ENCODE results near the gene LSG1.

Gene LSG1

DNA sequence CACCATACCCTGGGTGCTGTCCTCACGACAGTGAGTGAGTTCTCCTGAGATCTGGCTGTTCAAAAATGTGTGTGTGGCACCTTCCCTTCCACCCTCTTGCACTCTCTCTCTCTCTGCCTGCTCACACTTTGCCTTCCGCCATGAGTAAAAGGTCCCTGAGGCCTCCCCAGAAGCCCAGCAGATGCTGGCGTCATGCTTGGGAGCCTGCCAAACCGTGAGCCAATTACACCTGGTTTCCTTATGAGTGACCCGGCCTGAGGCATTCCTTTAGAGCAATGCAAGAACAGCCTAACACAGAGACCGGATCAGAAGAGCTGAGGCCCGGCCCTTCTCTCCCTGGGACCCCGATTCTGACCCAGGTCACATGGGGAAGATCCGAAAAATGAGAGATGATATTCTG is 54.2 kb downstream of the LSG1 start:
- H3K36me3 ChIP-seq = peaks cover 0 to 2% (median 0%) of the 10 kb centered on the region in 3 donors
- DNase-seq = no peak
- H3K27me3 ChIP-seq = no peaks in the 10 kb centered on the region
- H3K9me3 ChIP-seq = no peaks in the 10 kb centered on the region
- no peak overlapping the region for H3K27ac ChIP-seq
- no peaks in the 10 kb centered on the region for H3K4me1 ChIP-seq
- intact Hi-C loops (cut with DNase I; ENCODE audit: low total_unique reads) = no loop called here
- TF ChIP-seq, protein P1, sequence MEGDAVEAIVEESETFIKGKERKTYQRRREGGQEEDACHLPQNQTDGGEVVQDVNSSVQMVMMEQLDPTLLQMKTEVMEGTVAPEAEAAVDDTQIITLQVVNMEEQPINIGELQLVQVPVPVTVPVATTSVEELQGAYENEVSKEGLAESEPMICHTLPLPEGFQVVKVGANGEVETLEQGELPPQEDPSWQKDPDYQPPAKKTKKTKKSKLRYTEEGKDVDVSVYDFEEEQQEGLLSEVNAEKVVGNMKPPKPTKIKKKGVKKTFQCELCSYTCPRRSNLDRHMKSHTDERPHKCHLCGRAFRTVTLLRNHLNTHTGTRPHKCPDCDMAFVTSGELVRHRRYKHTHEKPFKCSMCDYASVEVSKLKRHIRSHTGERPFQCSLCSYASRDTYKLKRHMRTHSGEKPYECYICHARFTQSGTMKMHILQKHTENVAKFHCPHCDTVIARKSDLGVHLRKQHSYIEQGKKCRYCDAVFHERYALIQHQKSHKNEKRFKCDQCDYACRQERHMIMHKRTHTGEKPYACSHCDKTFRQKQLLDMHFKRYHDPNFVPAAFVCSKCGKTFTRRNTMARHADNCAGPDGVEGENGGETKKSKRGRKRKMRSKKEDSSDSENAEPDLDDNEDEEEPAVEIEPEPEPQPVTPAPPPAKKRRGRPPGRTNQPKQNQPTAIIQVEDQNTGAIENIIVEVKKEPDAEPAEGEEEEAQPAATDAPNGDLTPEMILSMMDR (IDR thresholded peaks at IDR 0.05) = no peak
- no peak overlapping the region for H3K4me3 ChIP-seq

DNA sequence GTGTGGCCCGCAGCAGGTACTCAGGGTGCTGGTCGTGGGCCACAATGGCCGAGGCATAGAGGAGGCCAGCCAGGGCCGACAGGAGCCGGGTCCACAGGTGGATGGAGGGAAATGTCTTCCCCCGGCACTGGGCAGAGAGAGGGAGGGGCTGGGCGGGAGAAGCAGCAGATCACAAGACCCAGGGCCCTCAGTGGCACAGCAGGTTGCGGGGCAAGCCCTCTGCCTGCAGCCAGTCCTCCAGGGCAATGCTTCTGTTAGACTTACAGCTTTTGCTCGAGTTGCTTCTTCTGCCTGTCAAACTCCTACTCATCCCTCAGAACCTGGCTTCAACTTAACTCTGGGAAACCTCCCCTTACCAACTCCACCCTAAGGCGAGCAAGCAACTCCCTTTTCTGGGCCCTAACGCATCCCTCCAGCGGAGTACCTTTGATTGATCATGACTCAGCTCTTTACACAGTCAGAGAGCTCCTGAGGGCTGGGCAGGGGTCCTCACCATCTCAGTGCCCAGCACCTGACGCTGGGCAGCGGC is 54.8 kb downstream of the LSG1 start:
- no peaks in the 10 kb centered on the region for H3K36me3 ChIP-seq
- no peak for DNase-seq
- TF ChIP-seq, protein P1 (IDR thresholded peaks at IDR 0.05) = no peak
- no peak overlapping the region for H3K27ac ChIP-seq
- intact Hi-C loops (cut with DNase I; ENCODE audit: low total_unique reads) = no loop called here
- no peaks in the 10 kb centered on the region for H3K27me3 ChIP-seq
- H3K9me3 ChIP-seq = no peaks in the 10 kb centered on the region
- H3K4me1 ChIP-seq = no peaks in the 10 kb centered on the region
- no peak overlapping the region for H3K4me3 ChIP-seq

DNA sequence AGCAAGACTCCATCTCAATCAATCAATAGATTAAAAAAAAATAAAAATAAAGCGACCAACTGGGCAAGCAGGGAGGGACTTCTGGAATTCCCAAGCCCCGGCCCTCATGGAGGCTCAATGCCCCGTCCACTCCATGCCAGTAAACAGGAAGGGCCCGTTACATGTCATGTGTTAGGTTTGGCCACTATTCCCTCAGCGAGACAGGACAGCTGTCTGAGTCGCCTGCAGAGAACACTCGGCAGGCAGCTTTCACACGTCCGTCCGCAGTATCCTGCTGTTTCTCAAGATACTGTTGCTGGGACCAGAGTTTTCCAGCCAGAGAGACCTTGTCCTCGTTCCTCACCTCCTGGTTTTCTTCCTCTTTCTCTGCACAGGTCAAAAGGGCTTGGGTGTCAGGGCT is 56.8 kb downstream of the LSG1 start:
- Histone ChIP-seq H3K9me3 (no peaks in the 10 kb centered on the region), H3K27me3 (no peaks in the 10 kb centered on the region), H3K27ac (no peak overlapping the region), H3K36me3 (no peaks in the 10 kb centered on the region), H3K4me3 (no peak overlapping the region), H3K4me1 (no peaks in the 10 kb centered on the region)
- intact Hi-C loops (cut with DNase I; ENCODE audit: low total_unique reads) = no loop called here
- no peak for DNase-seq
- TF ChIP-seq, protein P1 (IDR thresholded peaks at IDR 0.05) = no peak

DNA sequence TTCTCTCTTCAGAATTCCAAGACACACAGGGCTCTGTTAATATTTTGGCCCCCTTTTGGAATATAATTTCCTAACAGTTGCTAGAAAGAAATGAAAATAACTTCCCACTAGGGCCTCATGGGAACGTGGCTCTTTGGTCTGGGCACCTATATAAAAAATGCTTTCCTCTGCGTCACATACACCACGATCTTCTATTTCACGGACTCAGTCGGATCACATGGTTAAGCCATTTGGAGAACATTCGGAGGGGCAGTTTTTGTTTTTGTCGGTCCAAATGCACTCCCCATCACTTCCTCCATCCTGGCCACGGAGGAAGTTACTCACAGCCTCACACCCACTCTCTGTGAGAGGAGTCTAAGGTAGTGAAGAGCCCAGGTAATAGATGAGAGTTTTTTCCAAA is 59.8 kb downstream of the LSG1 start:
- Histone ChIP-seq H3K4me3 (no peak overlapping the region), H3K9me3 (no peaks in the 10 kb centered on the region), H3K27ac (no peak overlapping the region), H3K27me3 (no peaks in the 10 kb centered on the region), H3K4me1 (no peaks in the 10 kb centered on the region), H3K36me3 (peaks cover 0 to 6% (median 0%) of the 10 kb centered on the region in 3 donors)
- intact Hi-C loops (cut with DNase I; ENCODE audit: low total_unique reads) = no loop called here
- TF ChIP-seq, protein P1 (IDR thresholded peaks at IDR 0.05) = no peak
- DNase-seq = no peak

DNA sequence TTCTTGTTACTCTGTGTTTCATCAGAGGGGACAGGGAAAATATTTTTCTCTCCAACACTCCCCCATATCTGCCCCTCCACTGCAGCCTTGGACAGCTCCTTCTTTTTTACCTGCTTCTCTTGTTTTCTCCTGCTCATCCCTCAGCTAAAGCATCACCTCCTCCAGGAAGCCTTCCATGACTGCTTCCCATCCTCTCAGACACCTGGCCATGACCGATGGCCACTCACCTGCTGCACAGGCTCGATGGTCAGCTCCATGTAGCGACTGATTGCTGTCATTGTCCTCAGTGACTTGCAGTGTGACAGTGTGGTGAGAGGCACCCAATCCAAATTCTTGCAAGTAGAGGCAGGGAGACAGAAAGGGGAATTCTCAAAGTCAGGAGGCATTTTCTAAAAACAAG is 61.3 kb downstream of the LSG1 start:
- H3K36me3 ChIP-seq = peaks cover 0 to 6% (median 0%) of the 10 kb centered on the region in 3 donors
- H3K9me3 ChIP-seq = no peaks in the 10 kb centered on the region
- TF ChIP-seq, protein P1 (IDR thresholded peaks at IDR 0.05) = no peak
- no peak for DNase-seq
- H3K4me1 ChIP-seq = no peaks in the 10 kb centered on the region
- intact Hi-C loops (cut with DNase I; ENCODE audit: low total_unique reads) = no loop called here
- no peak overlapping the region for H3K27ac ChIP-seq
- no peaks in the 10 kb centered on the region for H3K27me3 ChIP-seq
- no peak overlapping the region for H3K4me3 ChIP-seq

DNA sequence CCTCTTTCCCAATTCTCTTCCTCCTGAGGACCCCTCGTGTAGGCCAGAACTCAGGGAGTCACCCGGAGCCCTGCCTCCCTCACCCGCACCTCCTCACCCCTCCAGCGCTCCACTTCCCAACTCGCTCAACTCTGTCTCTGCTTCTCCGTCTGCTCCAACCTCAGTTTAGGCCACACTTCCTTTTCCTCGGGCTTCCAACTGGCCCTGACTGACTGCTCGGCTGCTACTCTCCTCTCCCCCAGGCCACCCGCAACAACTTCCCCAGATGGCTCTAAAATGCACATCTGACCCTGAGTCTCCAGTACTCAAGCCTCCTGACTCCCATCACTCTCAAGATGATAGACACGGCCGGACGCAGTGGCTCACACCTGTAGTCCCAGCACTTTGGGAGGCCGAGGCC is 62.4 kb downstream of the LSG1 start:
- Histone ChIP-seq H3K4me3 (no peak overlapping the region), H3K4me1 (no peaks in the 10 kb centered on the region), H3K27ac (no peak overlapping the region), H3K27me3 (no peaks in the 10 kb centered on the region), H3K36me3 (peaks cover 0 to 6% (median 0%) of the 10 kb centered on the region in 3 donors), H3K9me3 (no peaks in the 10 kb centered on the region)
- DNase-seq = no peak
- intact Hi-C loops (cut with DNase I; ENCODE audit: low total_unique reads) = loop anchor here (10.0 kb wide), 1 partner anchor 275 kb away; no protein-coding TSS in a partner anchor
- TF ChIP-seq, protein P1 (IDR thresholded peaks at IDR 0.05) = no peak

All from tibial artery (tissue), 4 donors.